Sigmoid colon (tissue), 7 donors: ENCODE results near the gene PKN1. TPM values are rescaled to one million over a fixed set of nuclear protein-coding genes. Genes with fewer than 3 reads are reported as not detected.
"Not testable (repeated sequence)": the region's sequence is repeated elsewhere in the genome, so short reads cannot be mapped to it uniquely, and the experiment has no call there.

Experiments used
- DNase-seq: peaks from one replicate; pipeline ENCODE4 v3.0.0-alpha.2; 2019
- H3K27ac ChIP-seq, 4 donors: fragments of 200-600 bp; sonication (generic); one replicate each; pipeline ENCODE4 v1.5.1; 2016 to 2019; ENCODE audit warnings: mild to moderate bottlenecking in 1 of 4
- H3K27me3 ChIP-seq, 3 donors: fragments of 200-600 bp; sonication (generic); one replicate each; pipeline ENCODE4 v1.5.1; 2019; ENCODE audit warnings: mild to moderate bottlenecking in 1 of 3
- H3K36me3 ChIP-seq, 4 donors: fragments of 200-600 bp; sonication (generic); one replicate each; pipeline ENCODE4 v1.5.1; 2016 to 2019
- H3K4me1 ChIP-seq, 4 donors: fragments of 200-600 bp; sonication (generic); one replicate each; pipeline ENCODE4 v1.5.1; 2017 to 2019
- H3K4me3 ChIP-seq, 4 donors: fragments of 200-600 bp; sonication (generic); one replicate each; pipeline ENCODE4 v1.5.1; 2017 to 2019; ENCODE audit warnings: mild to moderate bottlenecking in 2 of 4, moderate library complexity in 1 of 4
- H3K9me3 ChIP-seq, 4 donors: fragments of 200-600 bp in 3 of 4; sonication (generic) in 3 of 4; one replicate each; pipeline versions ENCODE4 v1.5.1 to v1.6.1; 2013 to 2019
- CTCF ChIP-seq, 4 experiments: fragments of 450-650 bp in 3 of 4; fragments of 200-600 bp in 1 of 4; IDR thresholded peaks; one replicate each; pipeline ENCODE4 v1.5.1; 2016 to 2019; ENCODE audit warnings: antibody characterized with exemption in 4 of 4, mild to moderate bottlenecking in 3 of 4, moderate library complexity in 2 of 4
- EP300 ChIP-seq, 4 donors: sonication (generic); formaldehyde crosslinking; IDR thresholded peaks; one replicate each; pipeline ENCODE4 v1.6.1; 2017; ENCODE audit warnings: antibody characterized with exemption in 4 of 4
- POLR2A ChIP-seq, 2 donors: fragments of 450-650 bp; IDR thresholded peaks; one replicate each; pipeline ENCODE4 v1.6.1; 2016; ENCODE audit warnings: antibody characterized with exemption in 2 of 2, mild to moderate bottlenecking in 2 of 2, moderate library complexity in 2 of 2
- POLR2AphosphoS5 ChIP-seq, 4 donors: sonication (generic); formaldehyde crosslinking; IDR thresholded peaks; one replicate each; pipeline ENCODE4 v1.6.1; 2017; ENCODE audit warnings: antibody characterized with exemption in 4 of 4
- WGBS, 2 donors: extraction: QIAGEN DNeasy Blood & Tissue Kit; methylation state at CpG; one replicate each; pipeline ENCODE4 v1.1.7; 2013; 5-methylcytosine and 5-hydroxymethylcytosine counted together
- intact Hi-C: fragments of 100-400 bp; cut with DNase I; formaldehyde crosslinking; loops from one replicate; pipeline ENCODE4 v1.15.1; 2023
- polyA plus RNA-seq, 3 donors: library from polyadenylated mRNA; stranded (reverse); fragments of 200-250 nt; gene quantifications; one replicate each; pipeline ENCODE4 v1.2.3, GENCODE V29; 2013
- total RNA-seq, 4 donors: library from RNA; depleted of rRNA; stranded (reverse); fragments of >200 nt; gene quantifications; one replicate each; pipeline ENCODE4 v1.1.0, GENCODE V29; 2016
- donor health status: healthy with polysubstance abuse.
- donor health status: Bipolar disorder and iron deficiency.
- donor health status: healthy.

PKN1 gene
- total and polyA plus RNA-seq, 7 donors = 20.8 to 126 (median 79.2) TPM

- intact Hi-C loops = no loop called here
- no peak for DNase-seq
- TF ChIP-seq POLR2AphosphoS5 (IDR thresholded peaks at IDR 0.05) = no peak
- no peak for TF ChIP-seq POLR2A (IDR thresholded peaks at IDR 0.05)
- TF ChIP-seq EP300 (IDR thresholded peaks at IDR 0.05) = no peak
- TF ChIP-seq CTCF (IDR thresholded peaks at IDR 0.05) = no peak
- Histone ChIP-seq H3K36me3 (peaks cover 3 to 58% (median 41%) of the 10 kb centered on the region in 4 donors), H3K27me3 (no peaks in the 10 kb centered on the region), H3K4me1 (no peaks in the 10 kb centered on the region), H3K27ac (no peak overlapping the region), H3K9me3 (no peaks in the 10 kb centered on the region), H3K4me3 (no peak overlapping the region)
- WGBS, 2 donors = 93 to 94% methylated on average over 16 of the region's 16 CpGs
Measured at GRCh38 chr19:14395710-14396336, 37.3 kb upstream of the PKN1 start.

GRCh38 chr19:14396730-14397129, 36.4 kb upstream of the PKN1 start:
- H3K36me3 ChIP-seq = peaks cover 0 to 57% (median 41%) of the 10 kb centered on the region in 4 donors
- H3K4me1 ChIP-seq, intact Hi-C loops, H3K9me3 ChIP-seq, H3K27ac ChIP-seq, H3K27me3 ChIP-seq, H3K4me3 ChIP-seq, DNase-seq: not testable (repeated sequence)
- WGBS, 2 donors = 94 to 96% methylated on average over 3 of the region's 3 CpGs

- H3K36me3 ChIP-seq = peaks cover 0 to 57% (median 39%) of the 10 kb centered on the region in 4 donors
Measured at GRCh38 chr19:14397168-14397567, 35.9 kb upstream of the PKN1 start.

GRCh38 chr19:14400951-14401431, 32.1 kb upstream of the PKN1 start:
- no peak overlapping the region for H3K27ac ChIP-seq
- TF ChIP-seq CTCF (IDR thresholded peaks at IDR 0.05) (no peak), POLR2AphosphoS5 (IDR thresholded peaks at IDR 0.05) (no peak), POLR2A (IDR thresholded peaks at IDR 0.05) (no peak), EP300 (IDR thresholded peaks at IDR 0.05) (no peak)
- 77 to 93% methylated on average over 11 of the region's 11 CpGs for WGBS, 2 donors
- H3K36me3 ChIP-seq = peaks cover 0 to 50% (median 24%) of the 10 kb centered on the region in 4 donors
- no peaks in the 10 kb centered on the region for H3K9me3 ChIP-seq
- H3K27me3 ChIP-seq = no peaks in the 10 kb centered on the region
- peaks cover 0 to 6% (median 2%) of the 10 kb centered on the region in 4 donors for H3K4me1 ChIP-seq
- intact Hi-C loops = loop anchor here (10.0 kb wide), 1 partner anchor 196 kb away; the partner anchor contains the start of gene ADGRL1
- no peak overlapping the region for H3K4me3 ChIP-seq
- DNase-seq = no peak

More at GRCh38 chr19:14397168-14397567, 35.9 kb upstream of the PKN1 start:
- H3K4me3 ChIP-seq, H3K4me1 ChIP-seq, intact Hi-C loops, H3K27me3 ChIP-seq, DNase-seq, H3K9me3 ChIP-seq, H3K27ac ChIP-seq: not testable (repeated sequence)
- WGBS, 2 donors = 92 to 93% methylated on average over 15 to 16 of the region's 16 CpGs

- DNase-seq = peak; percentile 56
- H3K9me3 ChIP-seq = no peaks in the 10 kb centered on the region
- peaks cover under 1 to 48% (median 23%) of the 10 kb centered on the region in 4 donors for H3K36me3 ChIP-seq
- intact Hi-C loops = loop anchor here (10.0 kb wide), 1 partner anchor 197 kb away; the partner anchor contains the start of gene ADGRL1
- peaks cover 0 to 13% (median 7%) of the 10 kb centered on the region in 4 donors for H3K4me1 ChIP-seq
- peak overlapping the region in 3 of 4 donors; percentile 27 to 49 (median 40) for H3K27ac ChIP-seq
- H3K4me3 ChIP-seq = no peak overlapping the region
- TF ChIP-seq POLR2A (IDR thresholded peaks at IDR 0.05) = no peak
- TF ChIP-seq POLR2AphosphoS5 (IDR thresholded peaks at IDR 0.05) = no peak
- TF ChIP-seq EP300 (IDR thresholded peaks at IDR 0.05) = no peak
- no peak for TF ChIP-seq CTCF (IDR thresholded peaks at IDR 0.05)
- WGBS, 2 donors = 93 to 95% methylated on average over 18 of the region's 18 CpGs
- no peaks in the 10 kb centered on the region for H3K27me3 ChIP-seq
Measured at GRCh38 chr19:14401468-14402195, 31.5 kb upstream of the PKN1 start.
